Esophagus (tissue), 2 donors: ENCODE results near the gene C19orf25. TPM values are rescaled to one million over a fixed set of nuclear protein-coding genes. Genes with fewer than 3 reads are reported as not detected.

Source experiments
- H3K27ac ChIP-seq, 2 donors: one replicate each; pipeline ENCODE4 v1.5.1; 2013; ENCODE audit warnings: low read depth in 2 of 2, mild to moderate bottlenecking in 2 of 2, inconsistent platforms in 1 of 2, low read length in 1 of 2, moderate library complexity in 1 of 2
- H3K27me3 ChIP-seq, 2 donors: one replicate each; pipeline ENCODE4 v1.6.1; 2013; ENCODE audit warnings: low read length in 2 of 2, control low read depth in 1 of 2, mild to moderate bottlenecking in 1 of 2; ENCODE audit not compliant: insufficient read depth in 2 of 2, control insufficient read depth in 1 of 2
- H3K36me3 ChIP-seq, 2 donors: one replicate each; pipeline ENCODE4 v1.6.1; 2013; ENCODE audit warnings: low read length in 1 of 2; ENCODE audit not compliant: control insufficient read depth in 2 of 2, insufficient read depth in 2 of 2
- H3K4me1 ChIP-seq, 2 donors: one replicate each; pipeline ENCODE4 v1.6.1; 2013; ENCODE audit warnings: low read length in 1 of 2; ENCODE audit not compliant: control insufficient read depth in 2 of 2, insufficient read depth in 2 of 2
- H3K4me3 ChIP-seq, 2 donors: one replicate each; pipeline ENCODE4 v1.5.1; 2013; ENCODE audit warnings: low read length in 2 of 2, mild to moderate bottlenecking in 2 of 2, low read depth in 1 of 2, moderate library complexity in 1 of 2
- H3K9me3 ChIP-seq, 2 donors: one replicate each; pipeline ENCODE4 v1.6.1; 2013; ENCODE audit warnings: mild to moderate bottlenecking in 2 of 2, low read depth in 1 of 2, low read length in 1 of 2, moderate library complexity in 1 of 2; ENCODE audit not compliant: control insufficient read depth in 2 of 2, insufficient read depth in 1 of 2
- WGBS, 2 donors: extraction: QIAGEN DNeasy Blood & Tissue Kit; methylation state at CpG; one replicate each; pipeline ENCODE4 v1.1.7; 2013; 5-methylcytosine and 5-hydroxymethylcytosine counted together
- polyA plus RNA-seq, 2 donors: library from polyadenylated mRNA; stranded (reverse); fragments of 200-250 nt; gene quantifications; one replicate each; pipeline ENCODE4 v1.2.3, GENCODE V29; 2013
- donor health status: healthy with polysubstance abuse.
- donor health status: Bipolar disorder and iron deficiency.

Gene C19orf25
- polyA plus RNA-seq, 2 donors = 17.8 to 28.1 TPM

DNA sequence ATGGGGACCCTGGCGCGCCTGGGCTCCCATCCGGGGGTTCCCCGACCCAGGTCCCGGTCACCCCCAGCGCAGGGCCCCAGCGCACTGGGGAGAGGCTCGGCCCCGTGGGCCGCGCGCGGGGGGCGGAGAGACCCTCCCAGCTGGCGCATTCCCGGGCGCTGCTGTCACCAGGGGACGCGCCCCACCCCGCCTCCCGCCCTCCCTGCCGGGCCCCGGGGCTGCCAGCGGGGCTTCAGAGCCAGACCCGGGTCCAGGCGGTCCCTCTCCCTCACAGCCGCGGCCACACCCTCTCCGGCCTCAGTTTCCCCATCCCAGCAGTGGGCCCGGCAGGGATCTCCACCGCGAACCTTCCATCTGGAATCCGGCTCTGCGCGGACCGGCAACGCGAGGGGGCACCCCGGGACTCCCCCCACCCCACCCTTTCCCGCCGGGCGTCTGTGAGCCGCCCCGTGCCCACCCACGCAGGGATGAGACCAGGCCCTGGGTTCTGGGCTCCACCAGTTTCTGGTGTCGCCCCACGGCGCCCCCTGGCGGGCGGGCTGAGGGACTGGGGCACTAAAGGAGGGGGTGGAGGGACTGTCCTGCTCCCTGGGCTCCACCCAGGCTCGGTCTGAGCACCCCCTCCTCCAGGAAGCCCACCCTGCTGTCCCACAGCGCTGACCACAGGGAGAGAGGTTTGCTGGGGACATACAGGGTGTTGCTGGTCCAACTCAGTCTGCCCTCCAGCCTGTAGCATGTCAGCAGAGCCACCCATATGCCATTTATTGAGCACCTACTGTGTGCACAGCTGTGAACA is 34.7 kb upstream of the C19orf25 start:
- WGBS, 2 donors = 4 to 6% methylated on average over 32 to 52 of the region's 52 CpGs
- H3K27ac ChIP-seq = peak overlapping the region; percentile 69 to 80
- H3K4me1 ChIP-seq = peaks cover 5 to 16% of the 10 kb centered on the region in 2 donors
- H3K9me3 ChIP-seq = peaks cover 0 to 4% of the 10 kb centered on the region in 2 donors
- peak overlapping the region; percentile 50 to 58 for H3K4me3 ChIP-seq
- H3K36me3 ChIP-seq = no peaks in the 10 kb centered on the region
- no peaks in the 10 kb centered on the region for H3K27me3 ChIP-seq

DNA sequence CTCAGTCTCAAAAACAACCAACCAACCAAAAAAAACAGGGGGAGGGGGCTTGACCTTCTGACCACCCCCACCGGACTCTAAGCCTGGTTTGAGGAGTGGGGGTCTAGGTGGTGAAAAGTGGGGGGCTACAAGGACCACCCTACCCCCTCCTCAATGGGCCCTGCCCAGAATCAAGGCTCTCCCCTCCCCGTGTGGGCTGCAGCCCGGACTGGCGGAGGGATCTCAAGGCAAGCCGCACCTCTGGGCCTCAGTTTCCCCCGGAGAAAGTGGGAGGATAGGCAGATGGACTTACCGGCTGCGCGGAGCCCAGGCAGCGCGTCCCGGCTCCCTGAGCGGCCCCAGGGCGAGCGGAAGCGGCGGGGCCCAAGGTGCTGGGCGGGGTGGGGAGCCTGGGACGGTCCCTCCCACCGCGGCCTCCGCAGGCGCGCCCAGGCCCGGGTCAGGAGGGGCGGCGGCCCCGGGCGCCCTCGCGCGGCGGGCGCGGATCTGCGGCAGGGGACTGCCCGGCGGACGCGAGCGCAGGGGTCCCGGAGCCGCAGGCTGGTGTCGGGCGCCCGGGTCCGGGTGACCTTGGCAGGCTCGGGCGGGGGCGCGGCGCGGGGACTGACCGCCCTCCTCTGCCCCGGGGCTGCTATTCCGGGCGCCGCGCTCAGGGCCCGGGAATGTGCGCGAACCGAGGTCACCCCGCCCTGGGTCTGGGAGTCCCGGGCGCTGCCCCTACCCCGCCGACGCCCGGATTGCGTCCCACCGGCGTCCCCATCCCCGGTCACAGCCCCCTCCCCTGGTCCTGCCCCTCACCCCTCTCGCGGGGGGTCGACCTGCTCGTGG is 33.9 kb upstream of the C19orf25 start, which contains the start of gene ADAMTSL5:
Gene ADAMTSL5, minus strand, starts transcription at position 349 of the 828 bp plus-strand sequence. CDS start 2,076 bp downstream, outside the sequence.
- Histone ChIP-seq H3K4me3 (peak within 1 kb of the TSS; percentile 50 to 58), H3K27ac (peak within 1 kb of the TSS; percentile 69 to 80), H3K4me1 (peaks cover 5 to 19% of the 10 kb centered on the region in 2 donors)

GRCh38 chr19:1511318-1512317 is 32.6 kb upstream of the C19orf25 start:
- Histone ChIP-seq H3K4me3 (peak overlapping the region; percentile 34 to 58), H3K36me3 (no peaks in the 10 kb centered on the region), H3K4me1 (peaks cover 5 to 24% of the 10 kb centered on the region in 2 donors), H3K9me3 (no peaks in the 10 kb centered on the region), H3K27ac (peak overlapping the region; percentile 3 to 59), H3K27me3 (no peaks in the 10 kb centered on the region)
- WGBS, 2 donors = 37 to 50% methylated on average over 22 of the region's 22 CpGs

More for the DNA sequence above, 33.9 kb upstream of the C19orf25 start, which contains the start of gene ADAMTSL5:
- 1 to 3% methylated on average over 52 to 78 of the region's 78 CpGs for WGBS, 2 donors
- no peaks in the 10 kb centered on the region for H3K9me3 ChIP-seq
- no peaks in the 10 kb centered on the region for H3K27me3 ChIP-seq
- H3K36me3 ChIP-seq = no peaks in the 10 kb centered on the region

DNA sequence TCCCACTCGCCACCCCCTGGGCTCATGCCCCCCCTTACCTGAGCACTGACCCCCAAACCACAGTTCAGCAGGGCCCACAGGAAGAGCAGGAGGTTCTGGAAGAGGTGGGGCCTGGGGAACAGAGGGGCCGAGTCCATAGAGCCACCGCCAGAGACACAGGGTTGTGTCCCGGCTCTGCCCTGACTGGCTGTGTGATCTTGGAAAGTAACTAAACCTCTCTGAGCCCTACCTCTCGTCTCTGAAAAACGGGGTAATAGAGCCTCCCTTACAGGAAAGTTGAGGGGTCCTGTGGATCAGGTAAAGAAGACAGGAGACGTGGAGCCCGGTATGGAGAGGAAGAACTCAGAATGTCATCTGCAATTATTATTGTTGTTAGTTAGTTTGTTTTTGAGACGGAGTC is 31.8 kb upstream of the C19orf25 start:
- H3K27ac ChIP-seq = peak overlapping the region; percentile 59 to 71

DNA sequence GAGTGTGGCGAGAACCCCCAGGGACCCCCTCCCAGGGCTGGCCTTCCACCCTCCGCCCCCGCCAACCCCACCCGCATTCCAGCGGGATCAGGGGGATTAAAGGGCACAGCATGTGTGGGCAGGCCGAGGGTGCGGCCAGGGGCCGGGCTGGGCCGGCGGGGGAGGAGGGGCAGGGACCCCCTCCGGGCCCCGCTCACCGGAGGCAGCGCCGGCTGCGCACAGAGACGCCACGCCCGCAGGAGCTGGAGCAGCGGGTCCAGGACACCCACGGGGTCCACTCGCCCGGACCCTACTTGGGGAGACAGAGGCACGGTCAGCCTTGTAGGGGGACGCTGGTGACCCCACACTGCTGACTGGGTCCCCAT is 31.4 kb upstream of the C19orf25 start:
- H3K27me3 ChIP-seq = no peaks in the 10 kb centered on the region

More for the DNA sequence above, 31.8 kb upstream of the C19orf25 start:
- H3K4me3 ChIP-seq = peak overlapping the region in 1 of 2 donors; percentile 7
- 33% methylated on average over 9 of the region's 9 CpGs for WGBS, 2 donors
- no peaks in the 10 kb centered on the region for H3K27me3 ChIP-seq
- peaks cover 5 to 24% of the 10 kb centered on the region in 2 donors for H3K4me1 ChIP-seq
- no peaks in the 10 kb centered on the region for H3K36me3 ChIP-seq
- H3K9me3 ChIP-seq = no peaks in the 10 kb centered on the region

GRCh38 chr19:1509602-1510441 is 30.8 kb upstream of the C19orf25 start:
- peak overlapping the region; percentile 71 to 79 for H3K27ac ChIP-seq
- H3K27me3 ChIP-seq = no peaks in the 10 kb centered on the region
- H3K36me3 ChIP-seq = no peaks in the 10 kb centered on the region
- whole genome bisulfite sequencing, 2 donors = 39 to 46% methylated on average over 11 of the region's 11 CpGs
- H3K4me3 ChIP-seq = no peak overlapping the region
- H3K4me1 ChIP-seq = peaks cover 5 to 24% of the 10 kb centered on the region in 2 donors
- H3K9me3 ChIP-seq = no peaks in the 10 kb centered on the region

More for the DNA sequence above, 31.4 kb upstream of the C19orf25 start:
- peak overlapping the region in 1 of 2 donors; percentile 7 for H3K4me3 ChIP-seq
- H3K9me3 ChIP-seq = no peaks in the 10 kb centered on the region
- peak overlapping the region; percentile 71 to 79 for H3K27ac ChIP-seq
- peaks cover 5 to 24% of the 10 kb centered on the region in 2 donors for H3K4me1 ChIP-seq
- no peaks in the 10 kb centered on the region for H3K36me3 ChIP-seq
- 19 to 22% methylated on average over 17 to 25 of the region's 25 CpGs for WGBS, 2 donors

DNA sequence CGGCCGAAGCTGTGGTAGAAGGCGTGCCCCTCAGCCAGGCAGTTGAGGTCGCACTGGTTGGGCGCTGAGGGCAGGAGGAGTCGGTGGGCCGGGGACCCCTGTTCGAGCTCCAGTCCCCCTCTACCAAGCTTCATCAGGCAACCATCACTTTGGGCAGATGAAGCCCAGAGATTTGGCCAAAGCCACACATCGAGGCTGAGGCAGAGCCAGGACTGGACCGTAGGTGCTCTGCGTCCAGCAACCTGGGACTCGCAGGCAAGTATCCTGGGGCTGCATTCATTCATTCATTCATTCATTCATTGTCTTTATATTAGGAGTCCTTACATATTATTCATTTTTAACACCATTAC is 29.5 kb upstream of the C19orf25 start:
- Histone ChIP-seq H3K4me3 (peak overlapping the region in 1 of 2 donors; percentile 19), H3K27ac (peak overlapping the region; percentile 36 to 75), H3K36me3 (no peaks in the 10 kb centered on the region), H3K27me3 (no peaks in the 10 kb centered on the region), H3K4me1 (peaks cover 10 to 28% of the 10 kb centered on the region in 2 donors), H3K9me3 (no peaks in the 10 kb centered on the region)
- WGBS, 2 donors = 25 to 32% methylated on average over 8 to 12 of the region's 12 CpGs

- H3K4me1 ChIP-seq = peaks cover 11 to 33% of the 10 kb centered on the region in 2 donors
- no peaks in the 10 kb centered on the region for H3K36me3 ChIP-seq
- 1 to 2% methylated on average over 39 to 46 of the region's 46 CpGs for WGBS, 2 donors
- H3K9me3 ChIP-seq = no peaks in the 10 kb centered on the region
- peaks cover 0 to under 1% of the 10 kb centered on the region in 2 donors for H3K27me3 ChIP-seq
- H3K27ac ChIP-seq = peak overlapping the region; percentile 75 to 88
- peak overlapping the region in 1 of 2 donors; percentile 34 for H3K4me3 ChIP-seq
These were observed 28.9 kb upstream of the C19orf25 start for GRCh38 chr19:1507763-1508506.
